Cardiac muscle cell (in vitro differentiated cells and primary cell): ENCODE data around the gene ZMPSTE24. TPM values are rescaled to one million over a fixed set of nuclear protein-coding genes. Genes with fewer than 3 reads are reported as not detected.

ENCODE experiments used
- DNase-seq, 2 donors: peaks; one replicate each; pipeline versions ENCODE4 v3.0.0 to v3.0.0-alpha.2; 2010 to 2017; ENCODE audit warnings: low read depth in 1 of 2, low spot score in 1 of 2
- H3K27ac ChIP-seq: fragments of 200-600 bp; sonication (generic); 2 replicates; pipeline ENCODE4 v1.5.1; 2016
- H3K27me3 ChIP-seq: fragments of 200-600 bp; sonication (generic); 2 replicates; pipeline ENCODE4 v1.6.0; 2016; ENCODE audit warnings: control low read depth
- H3K36me3 ChIP-seq: fragments of 200-600 bp; sonication (generic); 2 replicates; pipeline ENCODE4 v1.5.1; 2016; ENCODE audit warnings: control low read depth
- H3K4me1 ChIP-seq: fragments of 200-600 bp; sonication (generic); 2 replicates; pipeline ENCODE4 v1.8.1; 2017; ENCODE audit warnings: low read depth, mild to moderate bottlenecking, mixed run types
- H3K4me3 ChIP-seq: fragments of 200-600 bp; sonication (generic); 2 replicates; pipeline ENCODE4 v1.5.1; 2016; ENCODE audit warnings: mild to moderate bottlenecking
- H3K9me3 ChIP-seq: fragments of 200-600 bp; sonication (generic); 2 replicates; pipeline ENCODE4 v1.5.1; 2017; ENCODE audit warnings: low read depth, mild to moderate bottlenecking, control low read depth
- polyA plus RNA-seq: library from polyadenylated mRNA; unstranded; fragments of >200 nt; fragmentation: Nextera tagmentation; extraction: Ambion mirVana; gene quantifications from 2 replicates; pipeline ENCODE4 v1.2.1, GENCODE V29; 2016
- total RNA-seq: library from RNA; depleted of rRNA; stranded (reverse); fragments of >200 nt; gene quantifications from 2 replicates; pipeline ENCODE4 v1.2.3, GENCODE V29; 2016
- TF ChIP-seq, protein P1 (sequence below): IDR thresholded peaks from 2 replicates; pipeline ENCODE4 v1.5.1; 2012; ENCODE audit warnings: low read depth, mild to moderate bottlenecking, low read length

The ZMPSTE24 gene
- total and polyA plus RNA-seq, 2 experiments from 2014 or later, result 8.4 to 24.0 TPM

DNA sequence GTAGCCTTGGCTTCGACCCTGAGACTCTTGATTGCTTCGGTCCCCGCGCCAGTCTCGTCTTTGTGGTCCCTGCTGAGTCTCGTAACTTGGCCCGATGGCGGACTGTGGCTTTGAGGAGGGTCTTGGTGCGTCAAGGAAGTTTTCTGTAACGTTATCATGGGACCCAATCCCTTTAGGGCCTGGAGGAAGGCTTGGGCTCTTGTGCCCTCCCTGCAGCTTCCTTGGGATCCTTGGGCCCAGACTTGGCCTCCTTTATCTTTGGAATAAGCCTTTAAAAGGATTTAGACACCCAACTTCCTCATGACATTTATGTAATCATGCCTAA is 371 bp downstream of the ZMPSTE24 start:
- Histone ChIP-seq H3K27me3 (no peaks in the 10 kb centered on the region), H3K27ac (peak overlapping the region; percentile 99), H3K4me1 (peaks cover 5% of the 10 kb centered on the region), H3K36me3 (peaks cover 29% of the 10 kb centered on the region), H3K4me3 (peak overlapping the region; percentile 93), H3K9me3 (no peaks in the 10 kb centered on the region)
- TF ChIP-seq, protein P1, sequence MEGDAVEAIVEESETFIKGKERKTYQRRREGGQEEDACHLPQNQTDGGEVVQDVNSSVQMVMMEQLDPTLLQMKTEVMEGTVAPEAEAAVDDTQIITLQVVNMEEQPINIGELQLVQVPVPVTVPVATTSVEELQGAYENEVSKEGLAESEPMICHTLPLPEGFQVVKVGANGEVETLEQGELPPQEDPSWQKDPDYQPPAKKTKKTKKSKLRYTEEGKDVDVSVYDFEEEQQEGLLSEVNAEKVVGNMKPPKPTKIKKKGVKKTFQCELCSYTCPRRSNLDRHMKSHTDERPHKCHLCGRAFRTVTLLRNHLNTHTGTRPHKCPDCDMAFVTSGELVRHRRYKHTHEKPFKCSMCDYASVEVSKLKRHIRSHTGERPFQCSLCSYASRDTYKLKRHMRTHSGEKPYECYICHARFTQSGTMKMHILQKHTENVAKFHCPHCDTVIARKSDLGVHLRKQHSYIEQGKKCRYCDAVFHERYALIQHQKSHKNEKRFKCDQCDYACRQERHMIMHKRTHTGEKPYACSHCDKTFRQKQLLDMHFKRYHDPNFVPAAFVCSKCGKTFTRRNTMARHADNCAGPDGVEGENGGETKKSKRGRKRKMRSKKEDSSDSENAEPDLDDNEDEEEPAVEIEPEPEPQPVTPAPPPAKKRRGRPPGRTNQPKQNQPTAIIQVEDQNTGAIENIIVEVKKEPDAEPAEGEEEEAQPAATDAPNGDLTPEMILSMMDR, result no peak
- peak in 1 of 2 donors; percentile 39 for DNase-seq

DNA sequence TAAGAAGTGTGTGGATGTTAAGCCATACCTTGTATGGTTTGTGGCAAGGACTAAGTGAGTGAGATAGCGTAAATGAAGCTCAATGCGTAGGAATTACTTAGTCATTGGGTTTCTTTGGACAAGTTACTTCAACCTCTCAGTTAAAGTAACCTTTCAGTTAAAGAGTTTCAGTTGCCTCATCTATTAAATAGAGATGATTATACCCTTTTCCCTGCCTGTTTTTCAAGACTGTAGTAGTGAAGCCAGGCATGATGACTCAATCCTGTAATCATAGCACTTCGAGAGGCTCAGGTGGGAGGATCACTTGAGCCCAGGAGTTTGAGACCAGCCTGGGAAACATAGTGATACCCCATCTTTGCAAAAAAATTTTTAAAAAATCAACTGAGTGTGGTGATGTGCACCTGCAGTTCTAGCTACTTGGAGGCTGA is 6.3 kb downstream of the ZMPSTE24 start:
- TF ChIP-seq, protein P1, result no peak
- H3K27me3 ChIP-seq, result no peaks in the 10 kb centered on the region
- H3K27ac ChIP-seq, result no peak overlapping the region
- H3K4me1 ChIP-seq, result no peaks in the 10 kb centered on the region
- no peaks in the 10 kb centered on the region for H3K9me3 ChIP-seq
- H3K4me3 ChIP-seq, result no peak overlapping the region
- peaks cover 56% of the 10 kb centered on the region for H3K36me3 ChIP-seq
- DNase-seq, result no peak

DNA sequence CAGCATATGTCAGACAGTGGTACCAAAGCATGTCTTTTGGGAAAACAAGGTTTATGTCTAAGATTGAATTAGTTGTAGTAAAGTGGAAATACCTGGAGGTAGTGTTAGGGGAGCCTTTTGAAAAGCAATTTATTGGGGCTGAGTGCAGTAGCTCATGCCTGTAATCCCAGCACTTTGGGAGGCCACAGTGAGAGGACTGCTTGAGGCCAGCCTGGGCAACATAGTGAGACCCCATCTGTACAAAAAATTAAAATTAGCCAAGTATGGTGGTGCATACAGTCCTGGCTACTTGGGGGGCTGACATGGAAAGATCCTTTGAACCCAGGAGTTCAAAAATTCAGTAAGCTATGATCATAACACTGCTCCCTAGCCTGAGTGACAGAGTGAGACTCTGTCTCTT is 7.3 kb downstream of the ZMPSTE24 start:
- TF ChIP-seq, protein P1, result no peak
- H3K36me3 ChIP-seq, result peaks cover 65% of the 10 kb centered on the region
- no peak overlapping the region for H3K27ac ChIP-seq
- H3K9me3 ChIP-seq, result no peaks in the 10 kb centered on the region
- no peaks in the 10 kb centered on the region for H3K27me3 ChIP-seq
- no peaks in the 10 kb centered on the region for H3K4me1 ChIP-seq
- H3K4me3 ChIP-seq, result no peak overlapping the region
- no peak for DNase-seq

DNA sequence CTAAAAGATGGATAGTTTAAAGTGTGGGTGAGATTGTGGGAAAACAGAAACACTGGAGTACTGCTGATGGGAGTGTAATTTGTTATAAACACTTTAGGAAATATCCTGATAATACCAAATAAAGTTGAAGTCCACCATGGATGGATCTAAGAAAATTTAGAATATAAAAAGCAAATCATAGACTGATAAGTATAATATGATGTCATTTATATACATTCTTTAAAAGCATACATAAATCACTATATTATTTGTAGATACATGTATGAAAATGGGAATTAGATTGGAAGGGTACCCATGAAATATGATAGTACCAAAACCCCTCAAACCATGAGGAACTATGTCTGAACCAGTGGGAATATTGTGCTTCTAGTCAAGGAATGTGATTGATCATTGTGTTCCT is 7.9 kb downstream of the ZMPSTE24 start:
- H3K36me3 ChIP-seq, result peaks cover 64% of the 10 kb centered on the region

DNA sequence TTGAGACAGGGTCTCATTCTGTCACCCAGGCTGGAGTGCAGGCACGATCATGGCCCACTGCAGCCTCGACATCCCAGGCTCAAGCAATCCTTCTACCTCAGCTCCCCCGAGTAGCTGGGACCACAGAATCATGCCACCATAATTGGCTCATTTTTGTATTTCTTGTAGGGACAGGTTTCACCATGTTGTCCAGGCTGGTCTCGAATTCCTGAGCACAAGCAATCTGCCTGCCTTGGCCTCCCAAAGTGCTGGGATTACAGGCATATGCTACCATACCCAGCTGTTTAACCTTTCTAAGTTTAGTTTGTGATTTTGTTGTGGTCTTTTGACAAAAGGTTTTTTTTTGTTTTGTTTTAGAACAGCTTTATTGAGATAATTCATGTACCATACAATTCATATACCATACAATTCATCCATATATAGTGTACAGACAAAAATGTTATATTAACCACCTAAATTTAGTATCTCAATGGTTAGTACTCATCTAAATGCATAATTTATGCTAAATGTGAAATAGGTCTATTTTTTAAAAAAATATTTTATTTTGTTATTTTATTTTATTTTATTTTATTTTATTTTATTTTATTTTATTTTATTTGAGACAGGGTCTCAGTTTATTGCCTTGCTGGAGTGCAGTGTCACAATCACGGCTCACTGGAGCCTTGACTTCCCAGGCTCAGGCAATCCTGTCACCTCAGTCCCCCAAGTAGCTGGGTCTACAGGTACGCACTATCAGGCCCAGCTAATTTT is 8.9 kb downstream of the ZMPSTE24 start:
- no peaks in the 10 kb centered on the region for H3K27me3 ChIP-seq
- H3K4me3 ChIP-seq, result no peak overlapping the region
- no peaks in the 10 kb centered on the region for H3K4me1 ChIP-seq
- no peak for DNase-seq
- TF ChIP-seq, protein P1, result no peak
- peaks cover 61% of the 10 kb centered on the region for H3K36me3 ChIP-seq
- H3K9me3 ChIP-seq, result no peaks in the 10 kb centered on the region
- no peak overlapping the region for H3K27ac ChIP-seq

More for the DNA sequence above, 7.9 kb downstream of the ZMPSTE24 start:
- no peak overlapping the region for H3K27ac ChIP-seq
- H3K4me3 ChIP-seq, result no peak overlapping the region
- no peak for DNase-seq
- no peaks in the 10 kb centered on the region for H3K27me3 ChIP-seq
- H3K4me1 ChIP-seq, result no peaks in the 10 kb centered on the region
- TF ChIP-seq, protein P1, result no peak
- H3K9me3 ChIP-seq, result no peaks in the 10 kb centered on the region
